Peyer's patch (tissue), 4 donors: Measurements from ENCODE around the gene UTS2B. TPM values are rescaled to one million over a fixed set of nuclear protein-coding genes. Genes with fewer than 3 reads are reported as not detected.

ENCODE experiments used
- DNase-seq, 3 donors: peaks; one replicate each; pipeline ENCODE4 v3.0.0-alpha.2; 2017 to 2019
- H3K27ac ChIP-seq, 4 donors: fragments of 200-600 bp; sonication (generic); one replicate each; pipeline ENCODE4 v1.5.1; 2016 to 2019
- H3K27me3 ChIP-seq, 2 donors: fragments of 200-600 bp; sonication (generic); one replicate each; pipeline ENCODE4 v1.5.1; 2019
- H3K36me3 ChIP-seq, 3 donors: fragments of 200-600 bp; sonication (generic); one replicate each; pipeline ENCODE4 v1.5.1; 2016 to 2019
- H3K4me1 ChIP-seq, 4 donors: fragments of 200-600 bp; sonication (generic); one replicate each; pipeline ENCODE4 v1.5.1; 2016 to 2019
- H3K4me3 ChIP-seq, 4 donors: fragments of 200-600 bp; sonication (generic); 1 replicate in 3 of 4; 2 replicates in 1 of 4; pipeline ENCODE4 v1.5.1; 2016 to 2019; ENCODE audit warnings: mild to moderate bottlenecking in 1 of 4
- H3K9me3 ChIP-seq, 4 donors: fragments of 200-600 bp; sonication (generic); one replicate each; pipeline ENCODE4 v1.5.1; 2016 to 2019; ENCODE audit warnings: mild to moderate bottlenecking in 1 of 4
- POLR2A ChIP-seq, 2 donors: fragments of 450-650 bp; IDR thresholded peaks; one replicate each; pipeline ENCODE4 v1.5.1; 2017; ENCODE audit warnings: antibody characterized with exemption in 2 of 2, mild to moderate bottlenecking in 2 of 2, moderate library complexity in 2 of 2
- total RNA-seq, 4 donors: library from RNA; depleted of rRNA; stranded (reverse); fragments of >200 nt; gene quantifications; one replicate each; pipeline ENCODE4 v1.1.0, GENCODE V29; 2016
- TF ChIP-seq, protein P1 (sequence below), 6 experiments: fragments of 450-650 bp in 4 of 6; fragments of 200-600 bp in 2 of 6; sonication (generic) in 1 of 6; IDR thresholded peaks; one replicate each; pipeline ENCODE4 v1.5.1; 2017 to 2019; ENCODE audit warnings: antibody characterized with exemption in 6 of 6, mild to moderate bottlenecking in 3 of 6, moderate library complexity in 1 of 6

Gene UTS2B
- total RNA-seq, 4 donors from 2014 or later: 1.9 to 6.6 TPM; not detected in 2

DNA sequence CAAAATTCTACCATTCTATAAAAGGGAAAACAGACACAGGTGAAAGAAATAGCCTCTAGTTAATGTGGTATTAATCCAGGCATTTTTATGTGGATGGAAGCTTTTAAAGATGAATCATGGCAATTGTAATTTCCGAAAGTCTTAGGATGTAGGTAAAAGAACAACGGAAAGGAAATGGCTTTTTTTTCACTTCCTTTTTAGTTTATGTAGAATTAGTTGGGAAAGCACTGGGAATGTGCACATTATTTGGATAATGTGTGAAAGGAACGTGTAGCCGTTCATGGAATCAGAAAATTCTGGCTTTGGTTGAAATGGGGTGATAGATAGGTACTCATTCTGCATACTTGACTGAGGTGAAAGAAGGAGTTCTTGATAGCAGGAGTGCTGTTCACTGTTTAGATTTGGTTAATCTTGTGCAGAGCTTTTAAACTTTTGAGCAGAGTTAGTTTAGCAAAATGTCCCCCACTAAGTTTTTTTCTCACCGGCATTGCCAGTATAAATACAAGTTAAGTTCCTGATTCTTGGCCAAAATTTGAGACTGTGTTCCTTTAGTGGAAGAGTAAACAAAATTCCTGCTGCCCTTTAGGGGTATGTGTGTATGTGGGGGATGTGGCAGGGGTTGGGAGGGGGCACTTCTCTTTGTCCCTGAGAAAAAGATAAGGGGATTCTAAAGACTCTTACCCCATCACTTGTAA, 20.2 kb upstream of the UTS2B start:
- no peak for DNase-seq
- Histone ChIP-seq H3K4me1 (peaks cover 0 to 30% (median 14%) of the 10 kb centered on the region in 4 donors), H3K4me3 (no peak overlapping the region)

GRCh38 chr3:191348098-191348497, 17.8 kb upstream of the UTS2B start:
- no peak for TF ChIP-seq POLR2A (IDR thresholded peaks at IDR 0.05)
- TF ChIP-seq, protein P1, sequence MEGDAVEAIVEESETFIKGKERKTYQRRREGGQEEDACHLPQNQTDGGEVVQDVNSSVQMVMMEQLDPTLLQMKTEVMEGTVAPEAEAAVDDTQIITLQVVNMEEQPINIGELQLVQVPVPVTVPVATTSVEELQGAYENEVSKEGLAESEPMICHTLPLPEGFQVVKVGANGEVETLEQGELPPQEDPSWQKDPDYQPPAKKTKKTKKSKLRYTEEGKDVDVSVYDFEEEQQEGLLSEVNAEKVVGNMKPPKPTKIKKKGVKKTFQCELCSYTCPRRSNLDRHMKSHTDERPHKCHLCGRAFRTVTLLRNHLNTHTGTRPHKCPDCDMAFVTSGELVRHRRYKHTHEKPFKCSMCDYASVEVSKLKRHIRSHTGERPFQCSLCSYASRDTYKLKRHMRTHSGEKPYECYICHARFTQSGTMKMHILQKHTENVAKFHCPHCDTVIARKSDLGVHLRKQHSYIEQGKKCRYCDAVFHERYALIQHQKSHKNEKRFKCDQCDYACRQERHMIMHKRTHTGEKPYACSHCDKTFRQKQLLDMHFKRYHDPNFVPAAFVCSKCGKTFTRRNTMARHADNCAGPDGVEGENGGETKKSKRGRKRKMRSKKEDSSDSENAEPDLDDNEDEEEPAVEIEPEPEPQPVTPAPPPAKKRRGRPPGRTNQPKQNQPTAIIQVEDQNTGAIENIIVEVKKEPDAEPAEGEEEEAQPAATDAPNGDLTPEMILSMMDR (IDR thresholded peaks at IDR 0.05): no peak
- H3K27ac ChIP-seq: no peak overlapping the region
- no peaks in the 10 kb centered on the region for H3K36me3 ChIP-seq
- DNase-seq: no peak
- no peaks in the 10 kb centered on the region for H3K9me3 ChIP-seq
- H3K27me3 ChIP-seq: no peaks in the 10 kb centered on the region
- H3K4me1 ChIP-seq: peaks cover 0 to 22% (median 11%) of the 10 kb centered on the region in 4 donors
- no peak overlapping the region for H3K4me3 ChIP-seq

More for the DNA sequence above, 20.2 kb upstream of the UTS2B start:
- Histone ChIP-seq H3K27ac (no peak overlapping the region), H3K9me3 (no peaks in the 10 kb centered on the region), H3K27me3 (no peaks in the 10 kb centered on the region), H3K36me3 (no peaks in the 10 kb centered on the region)
- TF ChIP-seq, protein P1 (IDR thresholded peaks at IDR 0.05): no peak
- no peak for TF ChIP-seq POLR2A (IDR thresholded peaks at IDR 0.05)

- no peak for DNase-seq
- Histone ChIP-seq H3K36me3 (no peaks in the 10 kb centered on the region), H3K4me1 (peaks cover 0 to 13% (median 6%) of the 10 kb centered on the region in 4 donors), H3K4me3 (no peak overlapping the region), H3K27ac (no peak overlapping the region), H3K9me3 (no peaks in the 10 kb centered on the region), H3K27me3 (no peaks in the 10 kb centered on the region)
- TF ChIP-seq, protein P1 (IDR thresholded peaks at IDR 0.05): no peak
- TF ChIP-seq POLR2A (IDR thresholded peaks at IDR 0.05): no peak
These were observed 16.9 kb upstream of the UTS2B start for GRCh38 chr3:191347228-191347627.

GRCh38 chr3:191345334-191345733, 15.0 kb upstream of the UTS2B start:
- no peak for DNase-seq
- no peaks in the 10 kb centered on the region for H3K27me3 ChIP-seq
- no peak overlapping the region for H3K27ac ChIP-seq
- no peaks in the 10 kb centered on the region for H3K36me3 ChIP-seq
- TF ChIP-seq, protein P1 (IDR thresholded peaks at IDR 0.05): no peak
- no peak for TF ChIP-seq POLR2A (IDR thresholded peaks at IDR 0.05)
- no peak overlapping the region for H3K4me3 ChIP-seq
- no peaks in the 10 kb centered on the region for H3K9me3 ChIP-seq
- H3K4me1 ChIP-seq: peaks cover 0 to 7% (median 0%) of the 10 kb centered on the region in 4 donors

DNA sequence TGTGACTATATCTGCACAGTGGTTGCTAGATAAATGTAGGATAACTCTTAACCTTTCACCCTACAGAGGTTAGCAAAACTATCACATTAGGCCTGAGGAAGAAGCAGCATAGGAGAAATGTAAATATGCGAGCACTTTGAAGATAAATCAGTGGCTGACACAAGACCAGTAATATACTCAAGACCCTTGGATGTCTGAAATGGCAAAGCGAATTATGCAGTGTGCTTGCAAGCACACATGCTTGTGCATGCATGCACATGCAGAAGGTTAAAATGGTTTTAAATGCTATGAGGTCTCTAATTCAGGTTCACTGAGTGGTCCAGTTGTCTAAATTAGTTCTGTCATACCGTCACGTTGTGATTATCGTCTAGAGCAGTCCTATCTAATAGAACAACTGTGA, 13.6 kb upstream of the UTS2B start:
- DNase-seq: no peak
- Histone ChIP-seq H3K4me1 (peaks cover 0 to 8% (median 3%) of the 10 kb centered on the region in 4 donors), H3K4me3 (no peak overlapping the region), H3K27ac (no peak overlapping the region), H3K36me3 (no peaks in the 10 kb centered on the region), H3K27me3 (no peaks in the 10 kb centered on the region), H3K9me3 (no peaks in the 10 kb centered on the region)
- no peak for TF ChIP-seq POLR2A (IDR thresholded peaks at IDR 0.05)
- TF ChIP-seq, protein P1 (IDR thresholded peaks at IDR 0.05): no peak
